Smooth muscle cell (in vitro differentiated cells): Measurements from ENCODE around the gene MRRF. TPM values are rescaled to one million over a fixed set of nuclear protein-coding genes. Genes with fewer than 3 reads are reported as not detected.

ENCODE experiments used
- DNase-seq: peaks from one replicate; lab custom pipeline; 2025; ENCODE audit not compliant: unreplicated experiment; lab: John Stamatoyannopoulos, UW
- H2AFZ ChIP-seq: fragments of 200-600 bp; sonication (generic); 2 replicates; pipeline ENCODE4 v1.6.0; 2016; ENCODE audit warnings: antibody characterized with exemption, low read depth, mild to moderate bottlenecking
- H3F3A ChIP-seq: fragments of 200-600 bp; sonication (generic); 2 replicates; pipeline ENCODE4 v1.6.0; 2017; ENCODE audit warnings: antibody characterized with exemption, low read depth
- H3K27ac ChIP-seq: fragments of 200-600 bp; sonication (generic); 2 replicates; pipeline ENCODE4 v1.5.1; 2016; ENCODE audit warnings: low read depth, mild to moderate bottlenecking
- H3K27me3 ChIP-seq: fragments of 200-600 bp; sonication (generic); 2 replicates; pipeline ENCODE4 v1.6.1; 2016; ENCODE audit warnings: low read depth, mild to moderate bottlenecking
- H3K36me3 ChIP-seq: fragments of 200-600 bp; sonication (generic); 2 replicates; pipeline ENCODE4 v1.5.1; 2016; ENCODE audit warnings: low read depth
- H3K4me1 ChIP-seq: fragments of 200-600 bp; sonication (generic); 2 replicates; pipeline ENCODE4 v1.5.1; 2016; ENCODE audit warnings: low read depth
- H3K4me2 ChIP-seq: fragments of 200-600 bp; sonication (generic); 2 replicates; pipeline ENCODE4 v1.6.0; 2016; ENCODE audit warnings: mild to moderate bottlenecking
- H3K4me3 ChIP-seq: fragments of 200-600 bp; sonication (generic); 2 replicates; pipeline ENCODE4 v1.5.1; 2016; ENCODE audit warnings: mild to moderate bottlenecking
- H3K79me2 ChIP-seq: fragments of 200-600 bp; sonication (generic); 2 replicates; pipeline ENCODE4 v1.6.0; 2016; ENCODE audit warnings: low read depth, mild to moderate bottlenecking
- H3K9ac ChIP-seq: fragments of 200-600 bp; sonication (generic); 2 replicates; pipeline ENCODE4 v1.6.0; 2016; ENCODE audit warnings: low read depth
- H3K9me3 ChIP-seq: fragments of 200-600 bp; sonication (generic); replicated peaks from 2 replicates; pipeline ENCODE4 v1.5.1; 2016; ENCODE audit warnings: low read depth
- H4K20me1 ChIP-seq: fragments of 200-600 bp; sonication (generic); 2 replicates; pipeline ENCODE4 v1.6.0; 2016; ENCODE audit warnings: low read depth
- CTCF ChIP-seq: fragments of 200-600 bp; sonication (generic); IDR thresholded peaks from 2 replicates; pipeline ENCODE4 v1.5.1; 2017; ENCODE audit warnings: borderline replicate concordance, mild to moderate bottlenecking, antibody characterized with exemption; ENCODE audit not compliant: insufficient read depth, poor library complexity, severe bottlenecking
- WGBS: methylation state at CpG from one replicate; pipeline ENCODE4 v1.1.7; 2016; ENCODE audit warnings: low lambda C conversion rate; 5-methylcytosine and 5-hydroxymethylcytosine counted together
- polyA plus RNA-seq: library from polyadenylated mRNA; unstranded; fragments of >200 nt; fragmentation: Nextera tagmentation; extraction: Ambion mirVana; gene quantifications from 2 replicates; pipeline ENCODE4 v1.2.1, GENCODE V29; 2016
- total RNA-seq: library from RNA; depleted of rRNA; stranded (reverse); fragments of >200 nt; gene quantifications from 2 replicates; pipeline ENCODE4 v1.2.3, GENCODE V29; 2014

Gene MRRF
- total and polyA plus RNA-seq, 2 experiments from 2014 or later = 8.4 to 28.1 TPM

- WGBS = 9% methylated on average over 27 of the region's 27 CpGs
- Histone ChIP-seq H2AFZ (no peak overlapping the region), H3K9ac (no peak overlapping the region), H3K27me3 (peaks cover 100% of the 10 kb centered on the region), H3K27ac (no peak overlapping the region), H3K36me3 (no peaks in the 10 kb centered on the region), H3K79me2 (no peaks in the 10 kb centered on the region), H3F3A (no peaks in the 10 kb centered on the region), H3K9me3 (no peaks in the 10 kb centered on the region), H3K4me2 (no peak overlapping the region), H3K4me3 (no peak overlapping the region), H3K4me1 (peaks cover 17% of the 10 kb centered on the region), H4K20me1 (no peaks in the 10 kb centered on the region)
- no peak for TF ChIP-seq CTCF
- DNase-seq = no peak
Observed at GRCh38 chr9:122221183-122221811, 43.4 kb upstream of the MRRF start.

GRCh38 chr9:122222791-122223190 is 41.9 kb upstream of the MRRF start:
- Histone ChIP-seq H3K4me1 (peaks cover 21% of the 10 kb centered on the region), H3K27ac (no peak overlapping the region), H4K20me1 (no peaks in the 10 kb centered on the region), H3K4me2 (no peak overlapping the region), H3K4me3 (no peak overlapping the region), H3K36me3 (no peaks in the 10 kb centered on the region), H3K79me2 (no peaks in the 10 kb centered on the region), H3K9me3 (no peaks in the 10 kb centered on the region), H2AFZ (no peak overlapping the region), H3K9ac (no peak overlapping the region), H3K27me3 (peaks cover 100% of the 10 kb centered on the region), H3F3A (no peaks in the 10 kb centered on the region)
- no peak for DNase-seq
- 63% methylated on average over 5 of the region's 5 CpGs for WGBS
- no peak for TF ChIP-seq CTCF

GRCh38 chr9:122223435-122223834 is 41.2 kb upstream of the MRRF start:
- H2AFZ ChIP-seq = no peak overlapping the region
- H4K20me1 ChIP-seq = no peaks in the 10 kb centered on the region
- H3F3A ChIP-seq = no peaks in the 10 kb centered on the region
- no peaks in the 10 kb centered on the region for H3K79me2 ChIP-seq
- no peak overlapping the region for H3K4me2 ChIP-seq
- H3K9me3 ChIP-seq = no peaks in the 10 kb centered on the region
- H3K9ac ChIP-seq = no peak overlapping the region
- peaks cover 100% of the 10 kb centered on the region for H3K27me3 ChIP-seq
- WGBS = 84% methylated on average over 5 of the region's 5 CpGs
- H3K4me3 ChIP-seq = no peak overlapping the region
- H3K27ac ChIP-seq = no peak overlapping the region
- no peak for TF ChIP-seq CTCF
- H3K4me1 ChIP-seq = peaks cover 27% of the 10 kb centered on the region
- DNase-seq = no peak
- H3K36me3 ChIP-seq = no peaks in the 10 kb centered on the region
